NT2/D1 (cell line): ENCODE data around the gene ERP29.
"Not testable (repeated sequence)": the region's sequence is repeated elsewhere in the genome, so short reads cannot be mapped to it uniquely, and the experiment has no call there.

ENCODE experiments used
- DNase-seq: peaks from one replicate; pipeline ENCODE4 v3.0.0-alpha.2; 2011; ENCODE audit warnings: low read depth, low spot score
- H3K27me3 ChIP-seq: 2 replicates; pipeline ENCODE4 v1.6.0; 2011; ENCODE audit warnings: mild to moderate bottlenecking; ENCODE audit not compliant: insufficient read length, insufficient read depth
- H3K36me3 ChIP-seq: 2 replicates; pipeline ENCODE4 v1.6.1; 2011; ENCODE audit warnings: mild to moderate bottlenecking, low read length, mixed read lengths; ENCODE audit not compliant: insufficient read depth, insufficient read length
- H3K4me1 ChIP-seq: 2 replicates; pipeline ENCODE4 v1.5.1; 2011; ENCODE audit not compliant: insufficient read depth, insufficient read length
- H3K4me3 ChIP-seq: 2 replicates; pipeline ENCODE4 v1.5.1; 2011; ENCODE audit warnings: low read depth; ENCODE audit not compliant: insufficient read length
- H3K9ac ChIP-seq: 2 replicates; pipeline ENCODE4 v1.6.0; 2011; ENCODE audit warnings: low read depth; ENCODE audit not compliant: insufficient read length
- H3K9me3 ChIP-seq: 2 replicates; pipeline ENCODE4 v1.5.1; 2011; ENCODE audit warnings: mild to moderate bottlenecking, low read length; ENCODE audit not compliant: insufficient read depth
- SUZ12 ChIP-seq: IDR thresholded peaks from 2 replicates; pipeline ENCODE4 v1.6.1; 2011; ENCODE audit not compliant: insufficient read length, insufficient read depth; ENCODE audit errors: extremely low read depth
- YY1 ChIP-seq: IDR thresholded peaks from 2 replicates; pipeline ENCODE4 v1.6.1; 2011; ENCODE audit not compliant: insufficient read length, insufficient read depth
- ZNF274 ChIP-seq: IDR thresholded peaks from 2 replicates; pipeline ENCODE4 v1.6.1; 2011; ENCODE audit warnings: mild to moderate bottlenecking, low read depth, low read length

ERP29 gene

DNA sequence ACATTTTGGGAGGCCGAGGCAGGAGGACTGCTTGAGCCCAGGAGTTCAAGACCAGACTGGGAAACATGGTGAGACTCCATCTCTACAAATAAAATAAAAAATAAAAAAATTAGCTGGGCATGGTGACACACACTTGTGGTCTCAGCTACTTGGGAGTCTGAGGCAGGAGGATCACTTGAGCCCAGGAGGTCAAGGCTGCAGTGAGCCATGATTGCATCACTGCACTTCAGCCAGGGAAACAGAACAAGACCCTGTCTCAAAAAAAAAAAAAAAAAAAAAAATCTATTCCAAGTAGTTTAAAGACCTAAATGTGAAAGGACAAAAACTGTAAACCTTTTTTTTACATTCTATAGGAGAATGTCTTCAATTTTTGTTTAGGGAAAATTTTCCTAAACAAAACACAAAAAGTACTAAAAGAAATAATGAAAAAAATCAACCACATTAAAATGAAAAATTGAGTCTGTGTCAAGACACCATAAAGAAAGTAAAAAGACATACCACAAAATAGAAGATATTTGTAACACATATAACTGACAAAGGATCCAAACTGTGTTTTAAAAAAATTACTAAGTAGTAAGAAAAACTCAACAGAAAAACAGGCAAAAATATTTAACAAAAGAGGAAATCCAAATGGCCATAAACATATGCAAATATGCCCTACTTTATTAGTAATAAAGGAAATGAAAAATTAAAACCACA is 17.3 kb upstream of the ERP29 start:
- Histone ChIP-seq H3K36me3 (peaks cover 3% of the 10 kb centered on the region), H3K9me3 (no peaks in the 10 kb centered on the region), H3K4me1 (no peaks in the 10 kb centered on the region), H3K9ac (no peak overlapping the region), H3K27me3 (no peaks in the 10 kb centered on the region), H3K4me3 (no peak overlapping the region)
- DNase-seq, result no peak
- TF ChIP-seq YY1 (no peak), SUZ12 (no peak), ZNF274 (no peak)

- Histone ChIP-seq H3K27me3 (no peaks in the 10 kb centered on the region), H3K36me3 (peaks cover 3% of the 10 kb centered on the region), H3K9ac (no peak overlapping the region), H3K9me3 (no peaks in the 10 kb centered on the region), H3K4me3 (no peak overlapping the region), H3K4me1 (no peaks in the 10 kb centered on the region)
- no peak for TF ChIP-seq ZNF274
- no peak for TF ChIP-seq YY1
- TF ChIP-seq SUZ12, result no peak
- DNase-seq, result no peak
Observed at GRCh38 chr12:111997300-111997699, 15.9 kb upstream of the ERP29 start.

- TF ChIP-seq ZNF274 (no peak), SUZ12 (no peak), YY1 (no peak)
- DNase-seq, result no peak
- no peaks in the 10 kb centered on the region for H3K4me1 ChIP-seq
- H3K4me3 ChIP-seq, result no peak overlapping the region
- no peak overlapping the region for H3K9ac ChIP-seq
- peaks cover 3% of the 10 kb centered on the region for H3K36me3 ChIP-seq
- H3K27me3 ChIP-seq, result no peaks in the 10 kb centered on the region
- H3K9me3 ChIP-seq, result no peaks in the 10 kb centered on the region
Observed at GRCh38 chr12:111998015-111998414, 15.2 kb upstream of the ERP29 start.

GRCh38 chr12:111999129-111999528 is 14.1 kb upstream of the ERP29 start:
- H3K27me3 ChIP-seq, DNase-seq, H3K9me3 ChIP-seq, H3K4me1 ChIP-seq, H3K36me3 ChIP-seq, H3K9ac ChIP-seq, H3K4me3 ChIP-seq: not testable (repeated sequence)

GRCh38 chr12:112000820-112001219 is 12.4 kb upstream of the ERP29 start:
- H3K36me3 ChIP-seq, result peaks cover 15% of the 10 kb centered on the region
- H3K4me3 ChIP-seq, result no peak overlapping the region
- H3K9ac ChIP-seq, result no peak overlapping the region
- TF ChIP-seq YY1, result no peak
- no peak for TF ChIP-seq ZNF274
- TF ChIP-seq SUZ12, result no peak
- H3K9me3 ChIP-seq, result no peaks in the 10 kb centered on the region
- no peak for DNase-seq
- no peaks in the 10 kb centered on the region for H3K4me1 ChIP-seq
- no peaks in the 10 kb centered on the region for H3K27me3 ChIP-seq

DNA sequence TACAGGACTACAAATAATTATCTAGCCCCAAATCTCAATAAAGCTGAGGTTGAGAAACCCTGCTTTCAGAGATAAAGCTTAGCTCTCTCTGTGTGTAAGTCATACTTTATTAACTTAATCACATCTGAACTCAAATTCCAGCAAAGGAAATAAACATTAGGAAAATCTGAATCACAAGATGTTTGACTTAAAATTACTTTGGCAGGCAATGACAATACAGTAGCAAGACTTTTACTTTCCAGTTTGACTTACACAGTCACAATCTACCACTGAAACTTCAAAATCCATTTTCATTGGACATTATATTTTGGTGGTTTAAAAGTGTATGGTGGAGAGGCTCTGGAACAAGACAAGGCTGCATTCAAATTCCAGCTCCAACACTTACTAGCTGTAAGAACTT is 11.7 kb upstream of the ERP29 start:
- H3K4me1 ChIP-seq, result no peaks in the 10 kb centered on the region
- no peak overlapping the region for H3K9ac ChIP-seq
- no peaks in the 10 kb centered on the region for H3K9me3 ChIP-seq
- H3K4me3 ChIP-seq, result no peak overlapping the region
- no peaks in the 10 kb centered on the region for H3K27me3 ChIP-seq
- H3K36me3 ChIP-seq, result peaks cover 15% of the 10 kb centered on the region
- no peak for DNase-seq
- TF ChIP-seq SUZ12, result no peak
- TF ChIP-seq ZNF274, result no peak
- TF ChIP-seq YY1, result no peak

- Histone ChIP-seq H3K4me3 (no peak overlapping the region), H3K27me3 (no peaks in the 10 kb centered on the region), H3K4me1 (no peaks in the 10 kb centered on the region), H3K9me3 (no peaks in the 10 kb centered on the region), H3K9ac (no peak overlapping the region), H3K36me3 (peaks cover 15% of the 10 kb centered on the region)
- no peak for DNase-seq
- no peak for TF ChIP-seq SUZ12
- no peak for TF ChIP-seq YY1
- no peak for TF ChIP-seq ZNF274
Observed at GRCh38 chr12:112004041-112004440, 9.2 kb upstream of the ERP29 start.
